DOHH2 (cell line): ENCODE measurements around the gene ADNP2.
A peak's percentile ranks its signal among the peaks of the same experiment; 100 is the strongest.

Experiments
- H3F3A ChIP-seq: fragments of 200-600 bp; sonication (generic), shearing (Covaris generic); 2 replicates; pipeline ENCODE4 v1.6.0; 2016; ENCODE audit warnings: antibody characterized with exemption, mild to moderate bottlenecking; ENCODE audit not compliant: control insufficient read depth, insufficient read depth
- H3K27ac ChIP-seq: fragments of 200-600 bp; sonication (generic); 2 replicates; pipeline ENCODE4 v1.5.1; 2014; ENCODE audit warnings: low read depth, mild to moderate bottlenecking, low read length, moderate library complexity
- H3K27me3 ChIP-seq: fragments of 200-600 bp; sonication (generic); 2 replicates; pipeline ENCODE4 v1.6.1; 2014; ENCODE audit warnings: mild to moderate bottlenecking, low read length, mixed read lengths; ENCODE audit not compliant: control insufficient read depth
- H3K36me3 ChIP-seq: fragments of 200-600 bp; sonication (generic); 2 replicates; pipeline ENCODE4 v1.6.1; 2014; ENCODE audit warnings: mild to moderate bottlenecking, low read length, moderate library complexity, mixed read lengths; ENCODE audit not compliant: control insufficient read depth
- H3K4me1 ChIP-seq: fragments of 200-600 bp; sonication (generic); 2 replicates; pipeline ENCODE4 v1.6.1; 2014; ENCODE audit warnings: mild to moderate bottlenecking, low read length, mixed read lengths; ENCODE audit not compliant: control insufficient read depth
- H3K4me2 ChIP-seq: fragments of 200-600 bp; sonication (generic); 2 replicates; pipeline ENCODE4 v1.6.0; 2014; ENCODE audit warnings: mild to moderate bottlenecking, low read length, moderate library complexity
- H3K4me3 ChIP-seq: fragments of 200-600 bp; sonication (generic); 2 replicates; pipeline ENCODE4 v1.5.1; 2014; ENCODE audit warnings: mild to moderate bottlenecking, low read length, mixed read lengths
- H3K79me2 ChIP-seq: fragments of 200-600 bp; sonication (generic); 2 replicates; pipeline ENCODE4 v1.6.1; 2014; ENCODE audit warnings: mild to moderate bottlenecking, low read length, mixed read lengths; ENCODE audit not compliant: control insufficient read depth
- H3K9me2 ChIP-seq: fragments of 200-600 bp; sonication (generic); replicated peaks from 2 replicates; pipeline ENCODE4 v1.6.1; 2014; ENCODE audit warnings: mild to moderate bottlenecking, low read length, mixed read lengths; ENCODE audit not compliant: control insufficient read depth
- H3K9me3 ChIP-seq: fragments of 200-600 bp; sonication (generic); 2 replicates; pipeline ENCODE4 v1.6.1; 2014; ENCODE audit warnings: antibody characterized with exemption, low read length, mixed read lengths; ENCODE audit not compliant: control insufficient read depth, insufficient read depth
- H4K20me1 ChIP-seq: fragments of 200-600 bp; sonication (generic); 2 replicates; pipeline ENCODE4 v1.6.0; 2014; ENCODE audit warnings: low read depth, mild to moderate bottlenecking, antibody characterized with exemption, low read length, moderate library complexity; ENCODE audit not compliant: control insufficient read depth, insufficient read depth
- EZH2phosphoT487 ChIP-seq: fragments of 200-600 bp; sonication (generic); IDR thresholded peaks from 2 replicates; pipeline ENCODE4 v1.6.1; 2017; ENCODE audit warnings: borderline replicate concordance, mild to moderate bottlenecking, antibody characterized with exemption, low read length, moderate library complexity, mixed read lengths
- TF ChIP-seq, protein P1 (sequence below): fragments of 200-600 bp; sonication (generic); IDR thresholded peaks from one replicate; pipeline ENCODE4 v1.5.1; 2014; ENCODE audit warnings: antibody characterized with exemption, mild to moderate bottlenecking, low read depth, low read length; ENCODE audit not compliant: poor library complexity, severe bottlenecking

Gene ADNP2, protein sequence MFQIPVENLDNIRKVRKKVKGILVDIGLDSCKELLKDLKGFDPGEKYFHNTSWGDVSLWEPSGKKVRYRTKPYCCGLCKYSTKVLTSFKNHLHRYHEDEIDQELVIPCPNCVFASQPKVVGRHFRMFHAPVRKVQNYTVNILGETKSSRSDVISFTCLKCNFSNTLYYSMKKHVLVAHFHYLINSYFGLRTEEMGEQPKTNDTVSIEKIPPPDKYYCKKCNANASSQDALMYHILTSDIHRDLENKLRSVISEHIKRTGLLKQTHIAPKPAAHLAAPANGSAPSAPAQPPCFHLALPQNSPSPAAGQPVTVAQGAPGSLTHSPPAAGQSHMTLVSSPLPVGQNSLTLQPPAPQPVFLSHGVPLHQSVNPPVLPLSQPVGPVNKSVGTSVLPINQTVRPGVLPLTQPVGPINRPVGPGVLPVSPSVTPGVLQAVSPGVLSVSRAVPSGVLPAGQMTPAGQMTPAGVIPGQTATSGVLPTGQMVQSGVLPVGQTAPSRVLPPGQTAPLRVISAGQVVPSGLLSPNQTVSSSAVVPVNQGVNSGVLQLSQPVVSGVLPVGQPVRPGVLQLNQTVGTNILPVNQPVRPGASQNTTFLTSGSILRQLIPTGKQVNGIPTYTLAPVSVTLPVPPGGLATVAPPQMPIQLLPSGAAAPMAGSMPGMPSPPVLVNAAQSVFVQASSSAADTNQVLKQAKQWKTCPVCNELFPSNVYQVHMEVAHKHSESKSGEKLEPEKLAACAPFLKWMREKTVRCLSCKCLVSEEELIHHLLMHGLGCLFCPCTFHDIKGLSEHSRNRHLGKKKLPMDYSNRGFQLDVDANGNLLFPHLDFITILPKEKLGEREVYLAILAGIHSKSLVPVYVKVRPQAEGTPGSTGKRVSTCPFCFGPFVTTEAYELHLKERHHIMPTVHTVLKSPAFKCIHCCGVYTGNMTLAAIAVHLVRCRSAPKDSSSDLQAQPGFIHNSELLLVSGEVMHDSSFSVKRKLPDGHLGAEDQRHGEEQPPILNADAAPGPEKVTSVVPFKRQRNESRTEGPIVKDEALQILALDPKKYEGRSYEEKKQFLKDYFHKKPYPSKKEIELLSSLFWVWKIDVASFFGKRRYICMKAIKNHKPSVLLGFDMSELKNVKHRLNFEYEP

GRCh38 chr18:80108739-80109675 is at the start of gene ADNP2:
TSS of gene ADNP2 (plus strand) at chr18:80109262. CDS start at chr18:80117543, 8,281 bp downstream.
- Histone ChIP-seq H3K36me3 (peaks cover 32% of the 10 kb centered on the region), H3K4me1 (peaks cover 40% of the 10 kb centered on the region), H4K20me1 (peaks cover 13% of the 10 kb centered on the region), H3K9me2 (no peaks in the 10 kb centered on the region), H3K4me3 (peak within 1 kb of the TSS; percentile 85), H3K79me2 (peaks cover 45% of the 10 kb centered on the region), H3F3A (peaks cover 13% of the 10 kb centered on the region), H3K27ac (peak within 1 kb of the TSS; percentile 50), H3K27me3 (no peaks in the 10 kb centered on the region), H3K4me2 (peak within 1 kb of the TSS; percentile 86), H3K9me3 (peaks cover 6% of the 10 kb centered on the region; the same call in 1 of the 2 replicates)
- TF ChIP-seq, protein P1, sequence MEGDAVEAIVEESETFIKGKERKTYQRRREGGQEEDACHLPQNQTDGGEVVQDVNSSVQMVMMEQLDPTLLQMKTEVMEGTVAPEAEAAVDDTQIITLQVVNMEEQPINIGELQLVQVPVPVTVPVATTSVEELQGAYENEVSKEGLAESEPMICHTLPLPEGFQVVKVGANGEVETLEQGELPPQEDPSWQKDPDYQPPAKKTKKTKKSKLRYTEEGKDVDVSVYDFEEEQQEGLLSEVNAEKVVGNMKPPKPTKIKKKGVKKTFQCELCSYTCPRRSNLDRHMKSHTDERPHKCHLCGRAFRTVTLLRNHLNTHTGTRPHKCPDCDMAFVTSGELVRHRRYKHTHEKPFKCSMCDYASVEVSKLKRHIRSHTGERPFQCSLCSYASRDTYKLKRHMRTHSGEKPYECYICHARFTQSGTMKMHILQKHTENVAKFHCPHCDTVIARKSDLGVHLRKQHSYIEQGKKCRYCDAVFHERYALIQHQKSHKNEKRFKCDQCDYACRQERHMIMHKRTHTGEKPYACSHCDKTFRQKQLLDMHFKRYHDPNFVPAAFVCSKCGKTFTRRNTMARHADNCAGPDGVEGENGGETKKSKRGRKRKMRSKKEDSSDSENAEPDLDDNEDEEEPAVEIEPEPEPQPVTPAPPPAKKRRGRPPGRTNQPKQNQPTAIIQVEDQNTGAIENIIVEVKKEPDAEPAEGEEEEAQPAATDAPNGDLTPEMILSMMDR = no peak
- no peak for TF ChIP-seq EZH2phosphoT487

DNA sequence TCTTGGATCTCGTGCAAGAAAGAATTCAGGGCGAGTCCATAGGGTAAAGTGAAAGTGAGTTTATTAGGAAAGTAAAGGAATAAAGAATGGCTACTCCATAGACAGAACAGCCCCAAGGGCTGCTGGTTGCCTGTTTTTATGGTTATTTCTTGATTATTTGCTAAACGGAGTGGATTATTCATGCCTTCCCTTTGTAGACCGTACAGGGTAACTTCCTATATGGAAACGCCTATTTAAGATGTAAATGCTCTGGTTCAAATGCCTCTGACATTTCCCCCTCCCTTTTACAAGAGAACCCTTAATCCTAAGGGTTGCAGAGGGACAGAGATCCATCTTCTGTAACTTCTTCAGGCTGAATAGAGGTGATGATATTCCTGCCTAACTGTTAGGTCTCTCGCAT is 49.1 kb upstream of the ADNP2 start:
- Histone ChIP-seq H3K9me2 (no peaks in the 10 kb centered on the region), H3K4me2 (no peak overlapping the region), H3K27me3 (no peaks in the 10 kb centered on the region), H3K79me2 (no peaks in the 10 kb centered on the region), H3K4me1 (no peaks in the 10 kb centered on the region), H3F3A (no peaks in the 10 kb centered on the region), H3K36me3 (no peaks in the 10 kb centered on the region), H3K9me3 (peaks cover 29% of the 10 kb centered on the region), H4K20me1 (no peaks in the 10 kb centered on the region), H3K27ac (no peak overlapping the region), H3K4me3 (no peak overlapping the region)
- no peak for TF ChIP-seq EZH2phosphoT487
- TF ChIP-seq, protein P1 = no peak

DNA sequence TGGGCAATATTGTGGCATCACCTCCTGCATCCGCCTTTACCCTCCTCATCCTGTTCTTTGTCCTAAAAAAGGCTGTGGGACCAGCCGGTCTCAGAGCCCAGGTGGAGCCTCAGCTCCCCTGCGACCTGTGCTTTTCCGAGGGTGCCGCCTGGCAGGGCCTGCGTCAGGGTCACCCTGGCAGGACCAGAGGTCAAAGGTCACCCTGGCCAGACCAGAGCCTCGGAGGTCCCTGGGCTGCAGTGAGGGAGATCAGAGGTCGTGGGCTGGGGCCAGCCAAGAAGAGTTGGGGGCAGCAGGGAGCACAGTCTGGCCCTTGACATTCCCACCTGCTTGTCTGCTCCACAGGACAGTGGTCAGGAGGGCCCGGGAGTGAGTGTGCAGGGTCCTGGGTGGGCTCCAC is 43.4 kb upstream of the ADNP2 start:
- Histone ChIP-seq H3K9me3 (peaks cover 5% of the 10 kb centered on the region; the same call in 1 of the 2 replicates), H3K9me2 (no peaks in the 10 kb centered on the region), H3K4me3 (no peak overlapping the region), H4K20me1 (no peaks in the 10 kb centered on the region), H3K4me1 (no peaks in the 10 kb centered on the region), H3K79me2 (no peaks in the 10 kb centered on the region), H3K27me3 (no peaks in the 10 kb centered on the region), H3K27ac (no peak overlapping the region), H3K36me3 (no peaks in the 10 kb centered on the region), H3K4me2 (no peak overlapping the region), H3F3A (no peaks in the 10 kb centered on the region)
- TF ChIP-seq, protein P1 = no peak
- TF ChIP-seq EZH2phosphoT487 = no peak
